HL-60 (cell line): ENCODE data around the gene CENPP.

Experiments
- CTCF ChIP-seq: IDR thresholded peaks from one replicate; pipeline ENCODE4 v1.5.1; 2011; ENCODE audit warnings: low read length, control low read depth, inconsistent platforms; ENCODE audit not compliant: insufficient read depth
- POLR2AphosphoS5 ChIP-seq: IDR thresholded peaks from 2 replicates; pipeline ENCODE4 v1.6.1; 2012; ENCODE audit warnings: low read depth

- no peak for TF ChIP-seq CTCF
- TF ChIP-seq POLR2AphosphoS5, result no peak
Measured at GRCh38 chr9:92650839-92651621, 325.3 kb downstream of the CENPP start.
